Retinal pigment epithelial cell (primary cell): ENCODE data around the gene TSPYL2.

Experiments used
- DNase-seq: peaks from one replicate; pipeline ENCODE4 v3.0.0-alpha.2; 2010; ENCODE audit warnings: low read depth
- H3K4me3 ChIP-seq: 2 replicates; pipeline ENCODE4 v1.5.1; 2011; ENCODE audit warnings: mild to moderate bottlenecking, low read length, control low read depth, moderate library complexity
- TF ChIP-seq, protein P1 (sequence below): conservative IDR thresholded peaks from 2 replicates; pipeline ENCODE4 v1.5.1; 2011; ENCODE audit warnings: low read depth, low read length, control low read depth, inconsistent platforms

TSPYL2 gene

GRCh38 chrX:53125506-53125905, 43.3 kb downstream of the TSPYL2 start:
- DNase-seq: no peak
- TF ChIP-seq, protein P1, sequence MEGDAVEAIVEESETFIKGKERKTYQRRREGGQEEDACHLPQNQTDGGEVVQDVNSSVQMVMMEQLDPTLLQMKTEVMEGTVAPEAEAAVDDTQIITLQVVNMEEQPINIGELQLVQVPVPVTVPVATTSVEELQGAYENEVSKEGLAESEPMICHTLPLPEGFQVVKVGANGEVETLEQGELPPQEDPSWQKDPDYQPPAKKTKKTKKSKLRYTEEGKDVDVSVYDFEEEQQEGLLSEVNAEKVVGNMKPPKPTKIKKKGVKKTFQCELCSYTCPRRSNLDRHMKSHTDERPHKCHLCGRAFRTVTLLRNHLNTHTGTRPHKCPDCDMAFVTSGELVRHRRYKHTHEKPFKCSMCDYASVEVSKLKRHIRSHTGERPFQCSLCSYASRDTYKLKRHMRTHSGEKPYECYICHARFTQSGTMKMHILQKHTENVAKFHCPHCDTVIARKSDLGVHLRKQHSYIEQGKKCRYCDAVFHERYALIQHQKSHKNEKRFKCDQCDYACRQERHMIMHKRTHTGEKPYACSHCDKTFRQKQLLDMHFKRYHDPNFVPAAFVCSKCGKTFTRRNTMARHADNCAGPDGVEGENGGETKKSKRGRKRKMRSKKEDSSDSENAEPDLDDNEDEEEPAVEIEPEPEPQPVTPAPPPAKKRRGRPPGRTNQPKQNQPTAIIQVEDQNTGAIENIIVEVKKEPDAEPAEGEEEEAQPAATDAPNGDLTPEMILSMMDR: no peak
- no peak overlapping the region for H3K4me3 ChIP-seq

- TF ChIP-seq, protein P1: no peak
- no peak overlapping the region for H3K4me3 ChIP-seq
- DNase-seq: no peak
Measured at GRCh38 chrX:53126377-53126776, 44.2 kb downstream of the TSPYL2 start.

DNA sequence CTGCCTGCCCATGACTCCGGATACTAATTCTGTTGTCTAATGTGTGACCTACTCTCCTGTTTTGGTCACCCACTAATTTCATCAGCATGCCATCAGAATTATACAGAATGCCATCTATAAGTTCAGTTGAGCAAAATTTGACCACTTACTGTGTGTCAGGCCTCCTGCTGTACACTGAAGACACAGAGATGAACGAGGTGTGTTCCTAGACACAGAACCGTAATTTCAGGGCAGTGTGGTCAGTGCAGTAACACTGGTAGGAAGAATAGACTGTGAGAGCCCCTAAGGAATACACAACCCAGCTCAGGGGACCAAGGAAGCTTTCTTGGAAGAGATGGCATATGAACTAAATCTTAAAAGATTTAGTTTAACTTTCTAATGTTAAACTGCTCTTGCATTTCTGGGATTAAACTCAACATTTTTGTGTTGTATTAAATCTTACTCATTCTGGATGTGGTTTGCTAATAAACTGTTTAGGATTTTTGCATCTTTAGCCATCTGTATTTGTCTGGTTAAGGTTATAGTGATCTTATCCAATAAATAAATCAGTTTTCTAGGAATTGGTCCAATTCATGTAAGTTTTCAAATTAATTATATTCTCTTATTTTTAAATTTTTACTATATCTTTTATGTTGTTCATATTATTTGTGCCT, 46.1 kb downstream of the TSPYL2 start:
- no peak overlapping the region for H3K4me3 ChIP-seq
- DNase-seq: no peak
- TF ChIP-seq, protein P1: no peak

GRCh38 chrX:53133400-53133799, 51.2 kb downstream of the TSPYL2 start:
- H3K4me3 ChIP-seq: no peak overlapping the region
- TF ChIP-seq, protein P1: no peak
- no peak for DNase-seq

DNA sequence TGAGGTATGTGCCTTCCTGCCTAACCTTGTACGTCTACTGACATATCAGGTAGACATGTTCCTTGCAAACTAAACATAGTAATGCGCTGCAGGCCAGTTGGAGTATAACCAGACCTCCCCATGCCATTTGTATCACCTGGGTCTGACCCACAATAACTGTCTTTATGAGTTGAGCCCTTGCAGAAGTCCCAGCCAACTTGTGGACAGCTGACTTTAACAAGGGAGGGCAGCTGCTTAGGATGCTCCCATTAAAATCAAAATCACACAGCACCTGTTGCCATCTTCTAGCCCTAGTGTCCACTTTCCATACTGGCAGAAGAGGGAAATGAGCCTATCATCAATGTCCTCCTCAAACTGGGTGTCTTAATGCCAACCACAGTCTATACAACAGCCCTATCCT, 53.4 kb downstream of the TSPYL2 start:
- TF ChIP-seq, protein P1: no peak
- no peak for DNase-seq
- no peak overlapping the region for H3K4me3 ChIP-seq
